ENCODE results near the gene LCMT2.

DNA sequence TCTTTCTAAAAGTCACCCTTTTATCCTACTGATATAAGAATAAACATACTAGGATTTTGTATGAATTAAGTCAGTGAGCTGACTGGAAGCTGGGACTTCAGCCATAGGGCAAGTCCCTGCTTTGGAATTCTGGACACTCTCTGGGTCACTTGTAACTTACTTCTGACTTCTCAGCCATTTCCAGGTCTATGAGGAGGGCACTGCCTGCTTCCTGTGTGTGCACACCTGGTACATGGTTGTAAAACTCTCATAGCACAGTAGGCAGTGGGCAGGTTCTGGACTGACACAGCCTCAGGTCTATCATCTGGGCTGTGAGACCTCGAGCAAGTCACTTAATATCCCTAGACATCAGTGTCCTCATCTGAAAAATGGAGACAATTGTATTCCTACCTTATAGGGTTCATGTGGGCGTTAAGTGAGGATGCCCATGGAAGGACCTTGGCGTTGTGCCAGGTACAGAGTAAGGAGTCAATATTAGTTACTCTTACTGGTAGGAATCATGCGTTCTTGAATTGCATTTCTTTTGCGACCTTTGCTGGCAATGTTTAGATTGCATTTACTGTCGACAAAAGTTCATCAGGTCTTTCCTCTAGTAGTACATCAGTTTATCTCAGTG is 36.2 kb downstream of the LCMT2 start:
- TF ChIP-seq, protein P1, sequence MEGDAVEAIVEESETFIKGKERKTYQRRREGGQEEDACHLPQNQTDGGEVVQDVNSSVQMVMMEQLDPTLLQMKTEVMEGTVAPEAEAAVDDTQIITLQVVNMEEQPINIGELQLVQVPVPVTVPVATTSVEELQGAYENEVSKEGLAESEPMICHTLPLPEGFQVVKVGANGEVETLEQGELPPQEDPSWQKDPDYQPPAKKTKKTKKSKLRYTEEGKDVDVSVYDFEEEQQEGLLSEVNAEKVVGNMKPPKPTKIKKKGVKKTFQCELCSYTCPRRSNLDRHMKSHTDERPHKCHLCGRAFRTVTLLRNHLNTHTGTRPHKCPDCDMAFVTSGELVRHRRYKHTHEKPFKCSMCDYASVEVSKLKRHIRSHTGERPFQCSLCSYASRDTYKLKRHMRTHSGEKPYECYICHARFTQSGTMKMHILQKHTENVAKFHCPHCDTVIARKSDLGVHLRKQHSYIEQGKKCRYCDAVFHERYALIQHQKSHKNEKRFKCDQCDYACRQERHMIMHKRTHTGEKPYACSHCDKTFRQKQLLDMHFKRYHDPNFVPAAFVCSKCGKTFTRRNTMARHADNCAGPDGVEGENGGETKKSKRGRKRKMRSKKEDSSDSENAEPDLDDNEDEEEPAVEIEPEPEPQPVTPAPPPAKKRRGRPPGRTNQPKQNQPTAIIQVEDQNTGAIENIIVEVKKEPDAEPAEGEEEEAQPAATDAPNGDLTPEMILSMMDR (IDR thresholded peaks at IDR 0.05), result no peak
- TF ChIP-seq ZFX (IDR thresholded peaks at IDR 0.05; ENCODE audit: borderline replicate concordance), result no peak

Data from 22Rv1 (cell line).